Muscle of back (tissue), 11 donors: Measurements from ENCODE around the gene SYT14. TPM values are rescaled to one million over a fixed set of nuclear protein-coding genes. Genes with fewer than 3 reads are reported as not detected.

ENCODE experiments used
- DNase-seq, 3 donors: peaks; one replicate each; pipeline versions ENCODE4 v3.0.0 to v3.0.0-alpha.2; 2013
- polyA plus RNA-seq, 10 donors: library from polyadenylated mRNA; unstranded; fragments of 120-200 nt; gene quantifications; one replicate each; pipeline ENCODE4 v1.2.1, GENCODE V29; 2013; ENCODE audit not compliant: insufficient read length in 10 of 10

The SYT14 gene
- polyA plus RNA-seq, 10 donors = 0.55 to 5.7 (median 1.3) TPM

DNA sequence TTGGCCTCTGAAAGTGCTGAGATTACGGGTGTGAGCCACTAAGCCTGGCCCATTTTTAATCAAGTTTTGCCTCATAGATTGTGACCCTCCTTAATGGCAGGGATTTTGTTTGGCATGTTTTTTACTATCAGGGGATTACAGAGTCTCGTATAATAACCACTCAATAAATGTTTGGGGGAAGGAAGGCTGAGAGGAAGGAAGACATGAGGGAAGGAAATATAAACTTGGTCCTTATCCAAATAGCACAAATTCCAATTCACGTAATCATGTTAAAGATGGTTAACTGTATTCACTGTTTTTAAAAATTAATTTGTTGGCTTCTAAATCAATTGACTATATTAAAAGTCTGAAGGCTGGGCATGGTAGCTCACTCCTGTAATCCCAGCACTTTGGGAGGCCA, 263.7 kb downstream of the SYT14 start:
- no peak for DNase-seq

DNA sequence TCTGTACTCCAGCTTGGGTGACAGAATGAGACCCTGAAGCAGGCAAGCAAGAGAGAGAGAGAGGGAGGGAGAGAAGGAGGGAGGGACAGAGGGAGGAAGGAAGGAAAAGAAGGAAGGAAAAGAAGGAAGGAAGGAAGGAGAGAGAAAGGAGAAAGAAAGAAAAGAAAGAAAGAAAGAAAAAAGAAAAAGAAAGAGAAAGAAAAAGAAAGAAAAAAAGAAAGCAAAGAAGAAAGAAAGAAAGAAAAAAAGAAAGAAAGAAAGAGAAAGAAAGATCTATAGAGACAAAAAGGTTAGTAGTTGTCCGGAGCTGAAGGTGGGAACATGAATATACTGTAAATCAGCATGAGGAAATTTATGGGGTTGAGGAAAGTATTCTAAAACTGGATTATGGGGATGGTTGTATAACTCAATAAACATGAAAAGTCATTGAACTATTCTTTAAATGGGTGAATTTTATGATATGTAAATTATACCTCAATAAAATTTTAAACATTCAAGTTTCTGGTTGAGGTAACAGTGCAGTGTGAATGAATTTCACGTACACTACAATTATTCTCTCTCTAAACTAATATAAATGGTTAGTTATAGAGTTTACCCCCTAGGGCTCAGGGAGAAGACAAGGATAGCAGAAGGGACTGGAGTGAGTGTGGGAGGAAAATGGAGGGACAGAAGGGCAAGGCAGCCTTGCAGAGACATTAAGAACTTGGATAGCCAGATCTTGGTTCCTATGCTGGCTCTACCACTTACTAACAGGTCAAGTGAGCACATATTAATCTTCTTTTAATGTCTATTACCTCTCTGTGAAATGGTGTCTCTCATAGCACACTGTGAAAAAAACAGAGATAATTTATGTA, 269.8 kb downstream of the SYT14 start:
- DNase-seq = no peak

GRCh38 chr1:210213335-210213734, 275.3 kb downstream of the SYT14 start:
- DNase-seq = no peak

- no peak for DNase-seq
Observed at GRCh38 chr1:210214573-210215409, 276.8 kb downstream of the SYT14 start.

- no peak for DNase-seq
Observed at GRCh38 chr1:210217482-210217881, 279.5 kb downstream of the SYT14 start.

DNA sequence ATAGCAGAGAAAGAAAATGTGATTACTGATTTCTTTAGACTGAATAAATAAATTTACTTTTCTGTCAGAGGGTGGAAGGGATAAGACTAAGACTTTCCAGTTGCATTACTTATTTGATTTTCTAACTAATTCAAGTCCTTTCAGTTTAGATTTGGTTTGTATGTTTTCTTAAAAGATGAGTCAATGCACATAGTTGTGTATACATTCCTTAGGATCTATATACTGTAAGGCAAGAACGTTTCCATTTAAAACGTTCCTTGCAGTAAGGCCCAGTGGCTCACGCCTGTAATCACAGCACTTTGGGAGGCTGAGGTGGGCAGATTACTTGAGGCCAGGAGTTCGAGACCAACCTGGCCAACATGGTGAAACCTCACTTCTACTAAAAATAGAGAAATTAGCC, 280.0 kb downstream of the SYT14 start:
- DNase-seq = no peak

Other genes starting within 250 kb of the SYT14 start
- under 1 TPM in 9 of 10 donors, not detected in 1; 0.15 to 0.62 (median 0.29) TPM for gene HSD11B1, start 233.4 kb upstream of the SYT14 start, polyA plus RNA-seq
- gene TRAF3IP3, start 182.2 kb upstream of the SYT14 start, polyA plus RNA-seq = 10 to 100 TPM in 1 of 10 donors, 1 to 10 TPM in 9; 1.3 to 17.7 (median 2.9) TPM
- 1 to 10 TPM; 2.0 to 3.6 (median 2.7) TPM for gene C1orf74, start 153.7 kb upstream of the SYT14 start, polyA plus RNA-seq
- 10 to 100 TPM in 1 of 10 donors, 1 to 10 TPM in 3, under 1 TPM in 6; 0.43 to 11.3 (median 0.73) TPM for gene IRF6, start 132.1 kb upstream of the SYT14 start, polyA plus RNA-seq
- gene UTP25, start 110.2 kb upstream of the SYT14 start, polyA plus RNA-seq = 1 to 10 TPM; 5.4 to 8.2 (median 6.8) TPM